EH (cell line): Measurements from ENCODE around the gene YAF2.

Experiments used
- DNase-seq: peaks from one replicate; pipeline ENCODE4 v3.0.0-alpha.2; 2015; ENCODE audit warnings: low read depth

The YAF2 gene

DNA sequence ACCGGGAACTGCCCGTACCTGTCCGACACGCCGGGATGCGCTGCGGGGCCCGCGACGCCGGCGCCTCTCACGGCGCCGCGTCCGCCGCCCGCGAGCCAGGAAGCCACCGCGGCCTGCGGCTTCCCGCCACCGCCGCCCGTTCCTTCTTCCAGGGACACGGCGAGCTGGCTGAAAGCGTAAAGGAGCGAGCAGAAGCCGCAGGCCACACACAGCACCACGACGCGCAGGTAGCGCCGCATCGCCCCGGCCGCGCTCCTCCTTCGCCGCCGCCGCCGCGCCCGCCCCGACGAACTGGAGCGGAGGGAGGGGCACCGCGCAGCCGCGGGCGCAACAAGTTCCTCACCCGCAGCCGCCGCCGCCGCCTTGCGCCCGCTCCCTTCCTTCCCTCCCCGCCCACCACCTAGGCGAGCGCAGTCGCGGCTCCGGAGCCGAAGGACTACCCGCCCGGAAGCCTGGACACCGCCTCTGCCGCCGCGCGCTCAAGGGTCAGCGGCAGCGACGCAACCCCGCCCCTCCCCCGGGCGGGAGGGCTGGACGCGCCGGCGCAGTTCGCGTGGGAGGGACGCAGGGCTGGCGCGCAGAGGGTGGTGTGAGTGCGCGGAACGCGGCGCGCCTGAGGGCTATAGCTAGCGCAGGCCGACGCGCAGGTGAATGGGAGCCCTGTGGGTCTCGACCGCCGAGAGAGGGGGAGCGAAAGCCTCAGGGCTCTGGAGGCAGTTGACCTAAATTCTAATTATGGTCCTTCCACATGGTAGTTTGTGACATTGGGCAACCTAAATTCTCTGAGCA lies 93.4 kb downstream of the YAF2 start, which contains the start of gene GXYLT1:
Gene GXYLT1 (minus strand): TSS at position 467 of the 789 bp plus-strand sequence. CDS start 228 bp downstream, at position 239.
- peak; percentile 94 for DNase-seq

DNA sequence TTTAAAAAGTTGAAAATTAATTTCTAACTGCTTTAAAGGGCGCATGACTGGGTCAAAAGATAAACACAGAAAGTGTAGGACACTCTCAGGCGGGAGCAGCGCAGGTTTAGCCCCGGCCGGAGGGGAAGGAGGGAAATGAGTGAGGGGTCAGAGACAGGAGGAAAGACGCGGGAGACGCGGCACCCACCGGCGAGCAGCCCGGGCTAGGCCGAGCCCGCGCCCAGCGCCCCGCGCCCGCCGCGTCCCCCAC lies 94.0 kb downstream of the YAF2 start:
- DNase-seq = no peak

DNA sequence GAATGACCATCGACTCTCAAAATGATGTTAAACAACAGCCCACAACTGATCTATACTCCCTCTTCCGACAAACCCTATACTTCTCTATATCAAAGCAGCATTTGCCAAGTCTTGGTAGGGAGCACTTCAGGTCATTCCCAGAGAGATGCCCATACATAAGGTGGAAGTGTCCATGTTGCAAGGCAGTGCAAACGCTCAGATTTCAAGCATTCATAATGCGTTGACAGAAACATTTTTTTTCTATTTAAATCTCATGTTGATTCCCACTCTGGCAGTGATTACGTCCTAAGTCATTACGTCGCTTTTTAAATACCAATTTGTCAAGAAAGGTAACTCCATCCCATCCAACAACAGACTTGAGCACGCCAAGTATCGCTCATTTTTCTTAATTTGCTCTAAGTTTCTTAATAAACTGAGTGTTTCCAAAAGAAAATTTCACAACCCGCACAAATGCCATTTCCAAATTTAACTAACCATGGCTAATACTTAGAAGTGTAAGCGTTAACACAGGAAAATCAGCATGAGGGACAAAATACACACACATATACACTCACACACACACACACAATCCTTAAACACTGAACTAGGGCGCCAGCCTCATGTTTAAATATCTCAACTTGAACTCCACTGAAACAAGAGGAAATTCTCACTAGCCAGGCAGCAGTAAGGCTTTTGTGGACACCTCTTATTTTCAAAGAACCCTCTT lies 94.4 kb downstream of the YAF2 start:
- DNase-seq = peak; percentile 24

DNA sequence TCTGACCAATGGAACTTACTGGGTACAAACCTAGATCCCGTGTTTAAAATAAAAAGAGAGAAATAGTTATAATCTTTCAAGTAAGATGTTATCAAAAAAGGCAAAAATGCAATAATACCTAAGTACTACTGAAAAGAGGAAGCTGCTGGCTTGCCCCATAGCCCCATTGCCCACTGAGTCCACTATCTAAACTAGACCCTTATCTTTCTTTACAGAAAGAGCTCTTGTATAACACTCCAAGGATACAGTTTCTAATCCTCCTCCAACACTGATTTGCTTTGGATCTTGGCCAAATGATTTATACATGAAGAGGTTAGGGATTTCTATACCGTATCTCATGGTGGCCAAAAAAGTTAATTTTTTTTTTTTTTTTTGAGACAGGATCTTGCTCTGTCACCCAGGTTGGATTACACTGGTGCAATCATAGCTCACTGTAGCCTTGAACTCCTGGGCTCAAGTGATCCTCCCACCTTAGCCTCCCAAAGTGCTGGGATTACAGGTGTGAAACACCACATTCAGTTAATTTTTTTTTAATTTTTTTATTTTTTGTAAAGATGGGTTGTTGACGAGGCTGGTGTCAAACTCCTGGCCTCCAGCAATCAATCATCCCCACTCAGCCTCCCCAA lies 96.0 kb downstream of the YAF2 start:
- DNase-seq = no peak

DNA sequence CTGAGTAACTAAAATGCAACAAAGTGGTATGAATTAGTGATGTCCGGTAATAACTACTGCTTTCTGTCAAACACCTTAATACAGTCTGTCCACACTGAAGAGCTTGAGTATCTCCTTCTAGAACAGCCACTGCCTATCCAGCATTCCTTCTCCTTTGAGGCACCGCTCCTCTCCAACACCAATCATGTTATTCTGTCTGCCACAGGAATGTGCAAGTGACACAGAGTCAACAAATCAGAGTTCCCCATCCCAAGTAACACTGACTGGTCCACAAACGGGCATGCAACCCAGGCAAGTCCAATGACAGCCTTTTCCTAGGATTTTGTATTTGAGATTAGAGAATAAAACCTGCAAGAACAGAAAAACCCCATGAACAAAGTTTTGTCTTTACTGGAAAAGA lies 97.1 kb downstream of the YAF2 start:
- DNase-seq = peak; percentile 81

DNA sequence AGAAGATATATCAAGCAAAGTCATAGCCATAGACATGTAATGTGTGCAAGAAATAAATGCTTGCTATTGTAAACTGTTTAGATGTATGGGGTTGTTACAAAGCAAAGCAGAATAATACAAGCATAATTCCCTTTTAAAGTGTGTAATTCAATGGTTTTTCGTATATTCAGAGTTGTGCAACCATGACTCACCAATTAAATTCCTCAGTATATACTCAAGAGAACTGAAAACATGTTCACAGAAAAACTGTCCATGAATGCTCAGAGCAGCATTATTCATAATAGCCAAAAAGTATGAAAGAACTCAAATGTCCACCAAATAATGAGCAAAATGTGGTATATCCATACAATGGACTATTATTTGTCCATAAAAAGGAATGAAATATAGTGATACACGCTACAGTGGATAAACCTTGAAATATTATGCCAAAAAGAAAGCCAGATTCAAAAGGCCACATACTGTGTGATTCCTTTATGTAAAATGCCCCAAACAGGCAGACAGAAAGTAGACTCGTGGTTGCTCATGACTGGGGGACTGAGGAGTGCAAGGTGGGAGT lies 102.7 kb downstream of the YAF2 start:
- peak; percentile 79 for DNase-seq

DNA sequence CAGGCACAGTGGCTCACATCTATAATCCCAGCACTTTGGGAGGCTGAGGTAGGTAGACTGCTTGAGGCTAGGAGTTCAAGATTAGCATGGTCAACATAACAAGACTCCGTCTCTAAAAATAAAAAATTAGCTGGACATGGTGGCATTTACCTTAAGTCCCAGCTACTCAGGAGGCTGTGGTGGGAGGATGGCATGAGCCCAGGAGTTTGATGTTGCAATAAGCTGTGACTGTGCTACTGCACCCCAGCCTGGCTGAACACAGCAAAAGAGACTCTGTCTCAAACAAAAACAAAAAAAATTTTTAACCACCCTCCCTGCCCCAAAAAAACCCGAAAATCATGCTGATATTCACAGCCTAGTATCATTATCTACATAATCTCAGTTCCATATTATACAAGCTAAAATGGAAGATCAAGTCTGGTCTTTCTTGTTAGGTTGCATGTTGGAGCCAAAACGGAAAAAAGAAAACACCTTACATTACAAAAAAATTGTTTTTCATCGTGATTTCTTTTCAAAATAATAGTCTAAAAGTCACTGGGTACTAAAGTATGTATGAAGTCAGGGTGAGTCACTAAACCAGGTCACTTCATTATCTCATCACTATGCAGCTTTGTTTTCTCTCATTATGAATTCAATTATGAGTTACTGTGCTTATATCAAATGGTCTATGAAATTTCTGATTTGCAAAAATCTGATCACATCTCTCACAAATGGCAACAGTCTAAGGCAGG lies 107.2 kb downstream of the YAF2 start:
- peak; percentile 63 for DNase-seq

DNA sequence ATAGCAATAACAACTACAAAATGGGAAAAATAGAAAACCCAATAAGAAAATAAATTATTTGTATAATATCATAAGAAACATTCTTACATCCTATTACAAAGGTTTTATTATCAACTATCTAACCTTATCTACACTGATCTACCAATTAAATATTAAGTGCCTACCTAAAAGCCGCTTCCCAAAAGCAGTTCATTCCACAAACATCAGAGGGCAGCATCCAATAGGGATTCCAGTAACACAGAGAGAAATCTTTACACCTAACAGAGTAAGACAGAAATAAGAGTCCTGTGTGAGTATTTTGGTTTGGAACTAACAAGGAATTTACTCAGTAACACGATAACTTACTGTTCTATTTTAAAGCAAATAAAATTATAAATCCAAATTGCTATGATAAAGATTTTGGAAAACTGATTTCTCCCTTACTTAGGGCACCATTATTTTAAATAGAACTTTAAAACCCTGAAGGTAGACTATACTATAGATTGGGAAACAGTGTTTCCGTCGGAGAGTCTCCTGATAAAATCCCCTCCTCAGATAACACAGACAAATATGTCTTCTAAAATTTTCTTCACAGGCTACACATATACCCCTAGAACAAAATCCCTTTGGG lies 108.3 kb downstream of the YAF2 start:
- DNase-seq = peak; percentile 77

DNA sequence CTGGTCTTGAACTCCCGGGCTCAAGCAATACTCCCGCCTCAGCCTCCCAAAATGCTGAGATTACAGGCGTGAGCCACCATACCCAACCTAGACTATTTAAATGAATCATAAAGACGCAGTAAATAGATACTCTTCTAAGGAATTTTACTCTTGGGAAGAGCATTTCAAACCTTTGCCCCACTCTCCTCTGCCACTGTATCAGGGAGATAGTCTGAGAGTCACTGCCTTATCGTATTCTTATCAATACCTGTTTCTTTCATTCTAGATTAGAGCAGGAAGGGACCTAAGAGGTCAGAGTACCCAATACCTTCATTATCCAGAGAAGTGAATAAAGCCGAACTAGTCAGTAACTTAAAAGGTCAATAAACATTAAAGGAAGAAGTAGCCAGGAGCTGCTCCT lies 109.2 kb downstream of the YAF2 start:
- no peak for DNase-seq

DNA sequence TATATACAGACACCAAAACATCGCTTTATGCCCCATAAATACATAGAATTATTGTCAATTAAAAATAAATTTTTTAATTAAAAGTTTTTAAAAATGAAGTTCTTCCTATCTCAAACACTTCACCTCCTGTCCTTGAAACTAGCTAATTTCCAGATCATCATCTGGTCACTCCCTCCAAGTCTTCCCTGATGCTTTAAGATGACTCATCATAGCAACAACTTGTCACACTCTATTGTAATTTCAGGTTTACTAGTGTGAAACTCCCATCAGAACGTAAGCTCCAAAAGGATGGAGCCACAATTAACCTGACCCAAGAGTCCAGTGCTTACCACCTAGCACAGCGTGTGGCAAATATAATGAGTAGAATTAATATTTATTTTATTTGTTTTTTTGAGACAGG lies 109.7 kb downstream of the YAF2 start:
- DNase-seq = peak; percentile 44

DNA sequence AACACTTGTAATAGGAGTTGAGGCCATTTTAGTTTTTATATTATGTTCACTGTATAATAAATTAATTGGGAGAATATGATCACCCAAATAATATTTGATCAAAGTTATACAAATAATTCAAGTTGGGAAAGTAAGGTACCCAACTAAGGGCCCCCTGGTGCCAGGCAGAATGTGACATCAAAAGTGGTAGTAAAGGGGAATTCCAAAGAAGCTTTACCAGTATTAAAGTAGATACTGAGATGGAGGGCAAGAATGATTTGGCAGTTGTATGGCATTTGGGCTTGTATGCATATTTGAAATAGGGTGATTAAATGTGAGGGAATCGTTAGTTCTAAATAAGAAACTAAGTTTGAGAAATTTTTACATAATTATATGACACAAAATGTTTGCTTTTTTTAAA lies 111.1 kb downstream of the YAF2 start:
- no peak for DNase-seq

DNA sequence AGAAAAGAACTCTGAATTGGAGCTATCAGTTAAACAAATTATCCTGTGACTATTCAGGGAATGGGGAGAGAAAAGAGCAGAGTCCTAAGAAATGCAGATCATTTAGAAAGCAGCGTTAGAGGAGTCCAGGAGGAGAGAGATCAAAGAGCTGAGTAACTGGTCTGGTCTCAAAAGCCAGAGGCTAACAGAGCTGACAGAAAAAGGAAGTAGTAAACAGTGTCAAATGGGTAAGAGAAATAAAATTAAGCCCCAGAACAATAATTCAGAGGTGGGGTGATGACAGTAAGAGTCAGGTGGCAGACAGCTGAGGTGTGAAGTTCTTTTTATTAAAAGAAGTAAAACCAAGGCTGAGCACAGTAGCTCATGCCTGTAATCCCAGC lies 112.7 kb downstream of the YAF2 start:
- no peak for DNase-seq

DNA sequence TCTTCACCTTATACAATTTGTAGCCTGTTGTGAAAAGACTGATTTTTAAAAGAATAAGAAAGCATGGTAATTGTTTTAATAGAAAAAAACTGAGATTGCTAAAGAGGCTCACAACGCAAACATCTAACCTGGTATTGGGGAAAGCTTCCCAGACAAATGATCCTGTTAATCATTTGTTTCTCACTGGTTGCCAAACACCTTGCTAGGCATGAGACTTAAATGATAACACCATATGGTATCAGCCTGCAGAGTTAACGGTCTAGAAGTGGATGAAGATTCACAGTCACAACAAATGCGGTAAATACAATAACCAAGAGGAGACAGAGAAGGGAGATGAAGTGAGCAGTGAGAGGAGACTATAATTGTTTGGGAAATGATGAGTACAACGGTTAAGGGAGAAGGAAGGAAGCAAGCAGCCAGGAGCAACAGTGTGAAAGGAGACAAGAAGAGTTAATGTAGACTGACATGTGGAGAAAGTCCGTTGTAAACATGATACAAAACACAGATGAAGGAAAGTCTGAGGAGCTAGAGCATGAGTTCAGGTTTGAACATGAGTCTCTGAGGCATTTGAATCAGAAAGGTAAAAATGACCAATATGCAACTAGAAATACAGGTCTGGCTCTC lies 113.2 kb downstream of the YAF2 start:
- no peak for DNase-seq

DNA sequence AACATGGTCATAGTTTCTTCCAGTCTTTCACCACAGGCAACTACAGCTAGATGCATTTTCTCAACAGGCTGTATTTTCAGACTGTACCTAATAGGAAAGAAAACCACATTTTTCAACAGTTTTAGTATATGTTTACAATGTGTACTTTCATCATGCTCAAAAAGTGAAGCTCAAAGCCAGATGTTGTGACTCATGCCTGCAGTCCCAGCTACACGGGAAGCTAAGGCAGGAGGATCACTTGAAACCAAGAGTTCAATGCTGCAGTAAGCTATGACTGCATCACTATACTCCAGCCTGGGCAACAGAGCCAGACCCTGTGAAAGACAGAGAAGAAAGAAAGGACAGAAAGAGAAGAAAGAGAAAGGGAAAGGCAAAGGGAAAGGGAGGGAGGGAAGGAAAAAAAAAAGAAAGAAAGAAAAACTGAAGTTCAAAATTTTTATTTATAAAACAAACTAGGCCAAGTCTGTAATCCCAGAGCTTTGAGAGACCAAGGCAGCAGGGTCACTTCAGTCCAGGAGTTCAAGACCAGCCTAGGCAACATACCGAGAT lies 118.9 kb downstream of the YAF2 start:
- peak; percentile 86 for DNase-seq

DNA sequence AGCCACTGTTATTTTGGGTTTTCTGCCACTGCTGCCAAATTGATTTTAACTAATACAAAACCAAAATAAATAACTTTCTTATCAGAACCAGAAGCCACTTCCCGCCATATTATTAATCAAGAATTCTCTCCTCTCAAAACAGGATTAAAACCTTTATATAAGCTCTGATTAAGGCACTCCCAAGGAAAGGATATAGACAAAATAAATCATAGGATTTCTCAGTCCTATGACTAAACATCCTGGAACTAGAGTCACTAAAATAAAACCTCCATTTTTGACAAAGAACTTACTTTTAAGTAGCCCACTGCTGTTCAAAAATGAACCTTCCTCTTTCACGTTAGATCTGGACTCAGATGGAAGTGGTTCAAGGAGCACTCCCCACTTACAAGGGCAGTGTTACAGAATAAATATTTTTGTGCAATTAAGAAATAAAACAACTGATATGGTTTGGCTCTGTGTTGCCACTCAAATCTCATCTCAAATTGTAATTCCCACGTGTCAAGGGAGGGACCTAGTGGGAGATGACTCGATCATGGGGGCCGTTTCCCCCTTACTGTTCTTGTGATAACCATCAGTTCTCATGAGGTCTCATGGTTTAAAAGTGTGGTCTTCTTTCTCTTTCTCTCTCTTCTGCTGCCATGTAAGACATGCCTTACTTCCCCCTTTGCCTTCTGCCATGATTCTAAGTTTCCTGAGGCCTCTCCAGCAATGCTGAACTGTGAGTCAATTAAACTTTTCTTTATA lies 119.7 kb downstream of the YAF2 start:
- DNase-seq = peak; percentile 37

DNA sequence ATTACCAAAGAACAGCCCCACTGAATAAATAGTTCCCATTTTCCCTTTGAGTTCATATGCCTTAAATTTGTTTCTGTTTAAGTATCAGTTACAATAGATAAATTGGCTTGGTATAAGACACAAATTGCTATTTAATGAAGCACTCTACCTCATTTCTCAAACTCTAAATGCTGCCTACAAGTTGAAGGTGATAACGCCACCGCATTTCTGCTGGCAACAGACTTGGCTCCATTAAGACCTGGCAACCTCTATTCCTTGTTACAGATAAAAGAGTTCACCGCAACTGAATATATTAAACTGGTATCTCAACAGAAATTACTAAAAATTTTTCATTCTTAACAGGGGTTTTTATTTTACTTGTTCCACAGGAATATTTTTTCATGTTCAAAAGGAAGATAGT lies 129.0 kb downstream of the YAF2 start:
- DNase-seq = no peak
